A549 (cell line): Measurements from ENCODE around the gene NR2C2.

Experiments used
- CEBPB ChIP-seq, 2 experiments: fragments of >200 bp in 1 of 2; sonication (Bioruptor Twin) in 1 of 2; formaldehyde crosslinking in 1 of 2; IDR thresholded peaks; 2 replicates each; pipeline ENCODE4 v1.6.1; 2012 to 2016
- TF ChIP-seq, protein P1 (sequence below): IDR thresholded peaks from 2 replicates; pipeline ENCODE4 v1.6.1; 2012
- TF ChIP-seq, protein P2 (sequence below): fragments of 450-650 bp; IDR thresholded peaks from 2 replicates; pipeline ENCODE4 v1.6.1; 2014; ENCODE audit warnings: antibody characterized with exemption

DNA sequence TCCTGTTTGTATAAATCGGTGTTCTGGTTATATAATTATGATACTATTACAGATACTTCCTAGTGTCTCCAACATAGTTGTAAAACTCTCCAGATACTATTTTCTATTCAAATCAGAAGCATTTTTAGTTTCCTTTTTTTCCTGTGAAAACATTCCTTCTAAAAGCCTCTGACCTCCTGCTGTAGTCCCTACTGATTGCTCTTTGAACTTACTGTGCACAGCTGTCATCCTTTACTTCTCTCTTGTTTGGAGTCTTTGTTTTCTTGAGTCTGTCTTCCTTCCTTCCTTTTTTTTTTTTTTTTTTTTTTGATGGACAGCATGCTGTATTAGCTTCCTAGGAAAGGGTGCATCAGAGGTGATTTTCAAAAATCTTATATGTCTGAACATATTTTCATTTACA, 28.9 kb downstream of the NR2C2 start:
- TF ChIP-seq, protein P1, sequence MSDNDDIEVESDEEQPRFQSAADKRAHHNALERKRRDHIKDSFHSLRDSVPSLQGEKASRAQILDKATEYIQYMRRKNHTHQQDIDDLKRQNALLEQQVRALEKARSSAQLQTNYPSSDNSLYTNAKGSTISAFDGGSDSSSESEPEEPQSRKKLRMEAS, result no peak
- TF ChIP-seq CEBPB (IDR thresholded peaks at IDR 0.05), result no peak
- TF ChIP-seq, protein P2, sequence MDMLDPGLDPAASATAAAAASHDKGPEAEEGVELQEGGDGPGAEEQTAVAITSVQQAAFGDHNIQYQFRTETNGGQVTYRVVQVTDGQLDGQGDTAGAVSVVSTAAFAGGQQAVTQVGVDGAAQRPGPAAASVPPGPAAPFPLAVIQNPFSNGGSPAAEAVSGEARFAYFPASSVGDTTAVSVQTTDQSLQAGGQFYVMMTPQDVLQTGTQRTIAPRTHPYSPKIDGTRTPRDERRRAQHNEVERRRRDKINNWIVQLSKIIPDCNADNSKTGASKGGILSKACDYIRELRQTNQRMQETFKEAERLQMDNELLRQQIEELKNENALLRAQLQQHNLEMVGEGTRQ, result no peak
